Measurements from ENCODE around the gene PARP14.

PARP14 gene

GRCh38 chr3:122681284-122681973 lies 790 bp downstream of the PARP14 start (continued):
- peak; percentile 24; the same call in 1 of the 2 replicates for TF ChIP-seq PRDM10 (tag by site-specific recombination; IDR thresholded peaks at IDR 0.05)
- no peak for TF ChIP-seq ZNF175 (tag by site-specific recombination; IDR thresholded peaks at IDR 0.05)
- TF ChIP-seq KLF1 (tag by site-specific recombination; IDR thresholded peaks at IDR 0.05), result 0 out of 2 replicates have a peak, but pooled peaks have one; percentile 11
- peak; percentile 45; the same call in 1 of the 2 replicates for TF ChIP-seq YY2 (tag by site-specific recombination; IDR thresholded peaks at IDR 0.05)
- no peak for TF ChIP-seq ZNF10 (tag by site-specific recombination; IDR thresholded peaks at IDR 0.05)
- TF ChIP-seq HIC1 (tag by site-specific recombination; IDR thresholded peaks at IDR 0.05), result no peak
- no peak for TF ChIP-seq ZBTB17 (tag by site-specific recombination; IDR thresholded peaks at IDR 0.05)
- TF ChIP-seq SCRT2 (tag by site-specific recombination; IDR thresholded peaks at IDR 0.05), result no peak
- TF ChIP-seq ZNF529 (tag by site-specific recombination; IDR thresholded peaks at IDR 0.05; ENCODE audit: insufficient replicate concordance), result no peak
- no peak for TF ChIP-seq ZNF433 (tag by site-specific recombination; IDR thresholded peaks at IDR 0.05; ENCODE audit: low read depth)
- TF ChIP-seq ZNF768 (tag by site-specific recombination; IDR thresholded peaks at IDR 0.05), result no peak
- TF ChIP-seq ZBTB26 (tag by site-specific recombination; optimal IDR thresholded peaks at IDR 0.05), result peak; percentile 28
- no peak for TF ChIP-seq TRIM28 (IDR thresholded peaks at IDR 0.05; ENCODE audit: borderline replicate concordance, low read length)
- no peak for TF ChIP-seq ZFP3 (tag by site-specific recombination; IDR thresholded peaks at IDR 0.05; ENCODE audit: low read depth)
- TF ChIP-seq ZNF677 (tag by site-specific recombination; IDR thresholded peaks at IDR 0.05), result no peak
- TF ChIP-seq ZNF341 (tag by site-specific recombination; IDR thresholded peaks at IDR 0.05; ENCODE audit: low read depth), result no peak
- TF ChIP-seq ZNF785 (tag by site-specific recombination; IDR thresholded peaks at IDR 0.05), result no peak
- peak; percentile 36; the same call in 1 of the 2 replicates for TF ChIP-seq ZNF335 (tag by site-specific recombination; conservative IDR thresholded peaks at IDR 0.05)

- Histone ChIP-seq H3K27ac (ENCODE audit: extremely low read depth, low read depth, low read length) (no peak overlapping the region), H3K4me3 (ENCODE audit: low read depth, low read length) (no peak overlapping the region), H3K36me3 (ENCODE audit: control insufficient read depth in 2 of 2, insufficient read depth in 1 of 2, low read length in 2 of 2) (no peaks in the 10 kb centered on the region; a peak in 1 of 3 replicates), H3K9me3 (ENCODE audit: control insufficient read depth, insufficient read depth, low read depth, low read length) (no peaks in the 10 kb centered on the region), H3K4me1 (ENCODE audit: control insufficient read depth, insufficient read depth, low read length) (no peaks in the 10 kb centered on the region)
- ChIA-PET CTCF (no interaction called here), POLR2A (no interaction called here)
- TF ChIP-seq KLF8 (tag by site-specific recombination; IDR thresholded peaks at IDR 0.05) (no peak), ZNF610 (tag by site-specific recombination; IDR thresholded peaks at IDR 0.05; ENCODE audit: borderline replicate concordance) (no peak), ZNF580 (tag by site-specific recombination; IDR thresholded peaks at IDR 0.05) (no peak), ZNF292 (tag by site-specific recombination; IDR thresholded peaks at IDR 0.05; ENCODE audit: borderline replicate concordance, low read depth) (no peak), ZNF274 (IDR thresholded peaks at IDR 0.05; ENCODE audit: low read length) (no peak), ZNF274 (tag by site-specific recombination; IDR thresholded peaks at IDR 0.05; ENCODE audit: borderline replicate concordance) (no peak), MYNN (tag by site-specific recombination; IDR thresholded peaks at IDR 0.05; ENCODE audit: borderline replicate concordance) (no peak), OSR2 (tag by site-specific recombination; IDR thresholded peaks at IDR 0.05) (no peak), ZNF624 (tag by site-specific recombination; IDR thresholded peaks at IDR 0.05) (no peak), SP3 (tag by site-specific recombination; IDR thresholded peaks at IDR 0.05) (no peak), ZNF837 (tag by site-specific recombination; IDR thresholded peaks at IDR 0.05) (no peak)
Observed at GRCh38 chr3:122681974-122682409, 1.4 kb downstream of the PARP14 start.
